Activated naive CD4-positive, alpha-beta T cell treated with anti-CD3 and anti-CD28 coated beads, Interleukin-2, amount 50 U/mL, for 72 hours (primary cell): ENCODE measurements around the gene MAP3K12. TPM values are rescaled to one million over a fixed set of nuclear protein-coding genes. Genes with fewer than 3 reads are reported as not detected.

ENCODE experiments used
- ATAC-seq, 2 donors: fragments of 150-1000 bp; cut with Tn5 transposase; 2 replicates each; pipeline ENCODE4 v1.10.0; 2021; ENCODE audit warnings: mild to moderate bottlenecking in 2 of 2, moderate library complexity in 2 of 2
- DNase-seq, 2 donors: peaks; one replicate each; pipeline ENCODE4 v3.0.0; 2021 to 2022; ENCODE audit warnings: low spot score in 2 of 2
- H3K27ac Mint-ChIP-seq, 2 donors: one replicate each; pipeline ENCODE4 v1.8.0; 2022; ENCODE audit warnings: mild to moderate bottlenecking in 2 of 2, mixed read lengths in 2 of 2
- H3K36me3 Mint-ChIP-seq, 2 donors: one replicate each; pipeline ENCODE4 v1.8.0; 2022; ENCODE audit warnings: mixed read lengths in 2 of 2
- H3K9me3 Mint-ChIP-seq, 2 donors: one replicate each; pipeline ENCODE4 v1.8.0; 2022; ENCODE audit warnings: mixed read lengths in 2 of 2
- total RNA-seq, 2 donors: library from RNA; stranded (reverse); gene quantifications; one replicate each; pipeline ENCODE4 v1.2.3, GENCODE V29; 2022

The MAP3K12 gene
- total RNA-seq, 2 donors from 2014 or later: 9.5 to 21.7 TPM

GRCh38 chr12:53500776-53501614, 1.7 kb upstream of the MAP3K12 start, which contains the start of gene TARBP2:
Gene TARBP2, plus strand, starts transcription at chr12:53501283. Its CDS starts 126 bp downstream, at chr12:53501409.
- DNase-seq (peak; percentile 89 to 97), ATAC-seq (peak; percentile 84 to 88)
- Mint-ChIP-seq H3K36me3 (no peaks in the 10 kb centered on the region), H3K9me3 (no peaks in the 10 kb centered on the region), H3K27ac (peak within 1 kb of the TSS; percentile 92 to 97)

GRCh38 chr12:53500142-53500775, 1.0 kb upstream of the MAP3K12 start:
- ATAC-seq: no peak
- H3K27ac Mint-ChIP-seq: peak overlapping the region; percentile 92 to 97
- H3K9me3 Mint-ChIP-seq: no peaks in the 10 kb centered on the region
- no peak for DNase-seq
- no peaks in the 10 kb centered on the region for H3K36me3 Mint-ChIP-seq

- ATAC-seq: no peak
- no peaks in the 10 kb centered on the region for H3K36me3 Mint-ChIP-seq
- no peaks in the 10 kb centered on the region for H3K9me3 Mint-ChIP-seq
- no peak for DNase-seq
- H3K27ac Mint-ChIP-seq: peak overlapping the region; percentile 62 to 92
Observed at GRCh38 chr12:53498235-53498630, 1.0 kb downstream of the MAP3K12 start.

GRCh38 chr12:53497461-53497860, 1.8 kb downstream of the MAP3K12 start:
- Mint-ChIP-seq H3K9me3 (no peaks in the 10 kb centered on the region), H3K27ac (no peak overlapping the region), H3K36me3 (no peaks in the 10 kb centered on the region)
- DNase-seq (no peak), ATAC-seq (no peak)

- Mint-ChIP-seq H3K27ac (no peak overlapping the region), H3K9me3 (no peaks in the 10 kb centered on the region), H3K36me3 (no peaks in the 10 kb centered on the region)
- DNase-seq (no peak), ATAC-seq (no peak)
Observed at GRCh38 chr12:53496752-53497032, 2.6 kb downstream of the MAP3K12 start.

GRCh38 chr12:53495903-53496751, 3.1 kb downstream of the MAP3K12 start:
- Mint-ChIP-seq H3K9me3 (no peaks in the 10 kb centered on the region), H3K27ac (no peak overlapping the region), H3K36me3 (no peaks in the 10 kb centered on the region)
- DNase-seq (no peak), ATAC-seq (no peak)

GRCh38 chr12:53493610-53494391, 5.5 kb downstream of the MAP3K12 start:
- Mint-ChIP-seq H3K36me3 (no peaks in the 10 kb centered on the region), H3K27ac (peak overlapping the region; percentile 79 to 97), H3K9me3 (no peaks in the 10 kb centered on the region)
- DNase-seq (no peak), ATAC-seq (no peak)

- peak overlapping the region; percentile 79 to 97 for H3K27ac Mint-ChIP-seq
- ATAC-seq (peak; percentile 95 to 98), DNase-seq (peak; percentile 86 to 91)
- H3K36me3 Mint-ChIP-seq: no peaks in the 10 kb centered on the region
- H3K9me3 Mint-ChIP-seq: no peaks in the 10 kb centered on the region
Observed at GRCh38 chr12:53492830-53493609, 6.2 kb downstream of the MAP3K12 start.

- no peaks in the 10 kb centered on the region for H3K9me3 Mint-ChIP-seq
- DNase-seq: no peak
- ATAC-seq: no peak
- no peak overlapping the region for H3K27ac Mint-ChIP-seq
- no peaks in the 10 kb centered on the region for H3K36me3 Mint-ChIP-seq
Observed at GRCh38 chr12:53492188-53492587, 7.1 kb downstream of the MAP3K12 start.

GRCh38 chr12:53489242-53489864, 9.9 kb downstream of the MAP3K12 start:
- Mint-ChIP-seq H3K36me3 (no peaks in the 10 kb centered on the region), H3K27ac (no peak overlapping the region), H3K9me3 (no peaks in the 10 kb centered on the region)
- DNase-seq (no peak), ATAC-seq (no peak)

GRCh38 chr12:53486736-53487487, 12.3 kb downstream of the MAP3K12 start:
- H3K9me3 Mint-ChIP-seq: no peaks in the 10 kb centered on the region
- peaks cover 0 to 4% of the 10 kb centered on the region in 2 donors for H3K36me3 Mint-ChIP-seq
- DNase-seq (no peak), ATAC-seq (no peak)
- H3K27ac Mint-ChIP-seq: peak overlapping the region; percentile 68 to 83

- no peaks in the 10 kb centered on the region for H3K9me3 Mint-ChIP-seq
- H3K27ac Mint-ChIP-seq: peak overlapping the region; percentile 68 to 83
- H3K36me3 Mint-ChIP-seq: peaks cover 0 to 6% of the 10 kb centered on the region in 2 donors
- ATAC-seq (no peak), DNase-seq (no peak)
Observed at GRCh38 chr12:53485955-53486735, 13.1 kb downstream of the MAP3K12 start.

GRCh38 chr12:53484686-53485575, 14.3 kb downstream of the MAP3K12 start:
- no peak for ATAC-seq
- H3K9me3 Mint-ChIP-seq: no peaks in the 10 kb centered on the region
- peaks cover 0 to 6% of the 10 kb centered on the region in 2 donors for H3K36me3 Mint-ChIP-seq
- DNase-seq: no peak
- H3K27ac Mint-ChIP-seq: peak overlapping the region in 1 of 2 donors; percentile 93
